Metanephros (tissue), 1 donor: ENCODE measurements around the gene CTAGE1. TPM values are rescaled to one million over a fixed set of nuclear protein-coding genes. Genes with fewer than 3 reads are reported as not detected.

Experiments used
- total RNA-seq: library from RNA; depleted of rRNA; stranded (reverse); fragments of >200 nt; gene quantifications from one replicate; pipeline ENCODE4 v1.2.3, GENCODE V29; 2014

Gene CTAGE1
- total RNA-seq = not detected

GRCh38 chr18:22417496-22418188, at the start of gene CTAGE1:
Gene CTAGE1, minus strand, starts transcription at chr18:22417915. Its CDS starts 104 bp downstream, at chr18:22417811.

Other genes starting within 250 kb of the CTAGE1 start
- gene GATA6, start 248.3 kb downstream of the CTAGE1 start, total RNA-seq = 14.0 TPM